K562 (cell line): Measurements from ENCODE around the gene SNX17. TPM values are rescaled to one million over a fixed set of nuclear protein-coding genes. Genes with fewer than 3 reads are reported as not detected.

Source experiments
- BCLAF1 ChIP-seq, 2 experiments: fragments of 450-650 bp in 1 of 2; IDR thresholded peaks; 2 replicates each; pipeline ENCODE4 v1.6.1; 2011 to 2017; ENCODE audit warnings: low read depth in 2 of 2, antibody characterized with exemption in 1 of 2, borderline replicate concordance in 1 of 2, low read length in 1 of 2, mild to moderate bottlenecking in 1 of 2, mixed read lengths in 1 of 2; ENCODE audit not compliant: control insufficient read depth in 1 of 2
- CBFA2T2 ChIP-seq: fragments of 450-650 bp; conservative IDR thresholded peaks from 2 replicates; pipeline ENCODE4 v1.6.1; 2017; ENCODE audit warnings: mild to moderate bottlenecking
- EHMT2 ChIP-seq: fragments of 450-650 bp; IDR thresholded peaks from 2 replicates; pipeline ENCODE4 v1.6.1; 2018; ENCODE audit warnings: antibody characterized with exemption
- FOXK1 ChIP-seq: sonication (generic); formaldehyde crosslinking; IDR thresholded peaks from 2 replicates; pipeline ENCODE4 v1.8.0; 2022; ENCODE audit warnings: missing genetic modification reagents, mild to moderate bottlenecking, borderline replicate concordance
- FOXO4 ChIP-seq: fragments of 450-650 bp; formaldehyde crosslinking; IDR thresholded peaks from 2 replicates; pipeline ENCODE4 v1.4.0; 2020; ENCODE audit warnings: mild to moderate bottlenecking, moderate library complexity
- FOXP4 ChIP-seq: sonication (generic); formaldehyde crosslinking; IDR thresholded peaks from 2 replicates; pipeline ENCODE4 v1.8.0; 2022; ENCODE audit warnings: mild to moderate bottlenecking, missing genetic modification reagents, borderline replicate concordance
- GABPA ChIP-seq: fragments of 200-800 bp; sonication (Bioruptor generic); conservative IDR thresholded peaks from 2 replicates; pipeline ENCODE4 v1.6.1; 2016; ENCODE audit warnings: low read depth, missing genetic modification characterization, missing compliant biosample characterization
- HNRNPH1 ChIP-seq: fragments of 200-400 bp; formaldehyde crosslinking; optimal IDR thresholded peaks from 2 replicates; pipeline ENCODE3; 2017; ENCODE audit warnings: low read depth, mild to moderate bottlenecking, low read length, moderate library complexity
- MED1 ChIP-seq: sonication (generic); formaldehyde crosslinking; IDR thresholded peaks from 2 replicates; pipeline ENCODE4 v1.8.1; 2023; ENCODE audit warnings: missing genetic modification reagents, borderline replicate concordance
- NRF1 ChIP-seq, 2 experiments: fragments of 450-650 bp; IDR thresholded peaks in 1 of 2; conservative IDR thresholded peaks in 1 of 2; 2 replicates each; pipeline ENCODE4 v1.6.1; 2014; ENCODE audit warnings: mild to moderate bottlenecking in 2 of 2
- PHB ChIP-seq: fragments of 250-450 bp; sonication (Bioruptor Pico); IDR thresholded peaks from 2 replicates; pipeline ENCODE4 v1.5.0; 2021
- PHF20 ChIP-seq: fragments of 450-650 bp; IDR thresholded peaks from 2 replicates; pipeline ENCODE4 v1.6.1; 2018; ENCODE audit not compliant: partially characterized antibody
- SIN3A ChIP-seq, 2 experiments: fragments of 150-350 bp in 1 of 2; IDR thresholded peaks; 2 replicates each; pipeline ENCODE4 v1.6.1; 2011 to 2016; ENCODE audit warnings: borderline replicate concordance in 2 of 2, low read depth in 2 of 2, low read length in 2 of 2, mild to moderate bottlenecking in 2 of 2, moderate library complexity in 2 of 2; ENCODE audit not compliant: control insufficient read depth in 1 of 2
- SUPT5H ChIP-seq: fragments of 450-650 bp; IDR thresholded peaks from 2 replicates; pipeline ENCODE4 v1.6.1; 2016
- THRB ChIP-seq: fragments of 450-650 bp; formaldehyde crosslinking; conservative IDR thresholded peaks from 2 replicates; pipeline ENCODE4 v1.4.0; 2022; ENCODE audit warnings: mild to moderate bottlenecking, missing genetic modification characterization
- ZNF174 ChIP-seq: fragments of 250-450 bp; sonication (Bioruptor Pico); IDR thresholded peaks from 2 replicates; pipeline ENCODE4 v1.4.0; 2020; ENCODE audit warnings: mild to moderate bottlenecking
- polyA plus RNA-seq, 8 experiments: library from polyadenylated mRNA; depleted of rRNA in 4 of 8; stranded (reverse) in 5 of 8; unstranded in 3 of 8; fragments of >200 nt; fragmentation: Nextera tagmentation in 2 of 8; fragmentation: Illumina TruSeq in 1 of 8; extraction: Ambion mirVana in 2 of 8; extraction: Trizol in 1 of 8; gene quantifications; 2 replicates each; pipeline versions ENCODE4 v1.2.1 to v1.2.3, GENCODE V29; 2011 to 2014; ENCODE audit warnings: inconsistent platforms in 1 of 8, missing spikeins in 1 of 8
- total RNA-seq, 7 experiments: library from RNA; depleted of rRNA in 6 of 7; stranded (reverse); fragments of >200 nt in 6 of 7; fragmentation: Illumina TruSeq in 2 of 7; extraction: Trizol in 2 of 7; gene quantifications; 2 replicates each; pipeline versions ENCODE4 v1.2.1 to v1.2.3, GENCODE V29; 2011 to 2021; ENCODE audit warnings: low replicate concordance in 1 of 7

The SNX17 gene
- total and polyA plus RNA-seq, 9 of the 15 experiments (the other 6 are each of a cell fraction or from before 2014, with no cell fraction given), result 3.0 to 75.7 (median 54.6) TPM

- TF ChIP-seq SIN3A (IDR thresholded peaks at IDR 0.05; ENCODE audit: borderline replicate concordance in 2 of 2, control insufficient read depth in 1 of 2, low read depth in 2 of 2, low read length in 2 of 2) (peak; percentile 37 to 76; a peak in 2 of 4 replicates), ZNF174 (CRISPR knock-in tag) (no peak), FOXO4 (CRISPR knock-in tag) (no peak), CBFA2T2 (no peak), THRB (CRISPR knock-in tag) (no peak), PHB (CRISPR knock-in tag) (no peak), SUPT5H (peak; percentile 74), HNRNPH1 (no peak), NRF1 (conservative IDR thresholded peaks at IDR 0.05 in 1 of 2, IDR thresholded peaks at IDR 0.05 in 1 of 2) (peak; percentile 91 to 93), FOXK1 (peak; percentile 84; the same call in 1 of the 2 replicates), PHF20 (peak; percentile 92), EHMT2 (no peak), BCLAF1 (IDR thresholded peaks at IDR 0.05; ENCODE audit: borderline replicate concordance in 1 of 2, control insufficient read depth in 1 of 2, low read depth in 2 of 2, low read length in 1 of 2) (peak; percentile 35 to 62; a peak in 2 of 4 replicates), MED1 (CRISPR knock-in tag) (no peak), FOXP4 (CRISPR knock-in tag) (peak; percentile 32; the same call in 1 of the 2 replicates), GABPA (tag) (peak; percentile 92)
Observed at GRCh38 chr2:27356382-27357181, 13.8 kb upstream of the SNX17 start, which contains the start of gene GTF3C2 (continued).
